ENCODE results near the gene CNGA2.
A peak's percentile ranks its signal among the peaks of the same experiment; 100 is the strongest.

CNGA2 gene

GRCh38 chrX:151713849-151714248 lies 20.7 kb upstream of the CNGA2 start:
- TF ChIP-seq CEBPB (IDR thresholded peaks at IDR 0.05) (no peak), RAD21 (IDR thresholded peaks at IDR 0.05; ENCODE audit: low read depth) (peak; percentile 58)

GRCh38 chrX:151714362-151714761 lies 20.2 kb upstream of the CNGA2 start:
- TF ChIP-seq EP300 (IDR thresholded peaks at IDR 0.05; ENCODE audit: borderline replicate concordance) = no peak
- TF ChIP-seq TEAD4 (IDR thresholded peaks at IDR 0.05) = no peak
- no peak for TF ChIP-seq ZBTB7A (IDR thresholded peaks at IDR 0.05; ENCODE audit: low read depth)
- TF ChIP-seq CEBPB (IDR thresholded peaks at IDR 0.05) = no peak
- no peak for TF ChIP-seq EGR1 (IDR thresholded peaks at IDR 0.05)
- TF ChIP-seq YY1 (IDR thresholded peaks at IDR 0.05; ENCODE audit: low read depth) = no peak
- no peak for TF ChIP-seq NFIC (IDR thresholded peaks at IDR 0.05)
- no peak for TF ChIP-seq TAF1 (IDR thresholded peaks at IDR 0.05; ENCODE audit: low read depth)
- TF ChIP-seq RAD21 (IDR thresholded peaks at IDR 0.05; ENCODE audit: low read depth) = no peak
- TF ChIP-seq MAX (IDR thresholded peaks at IDR 0.05) = no peak
- TF ChIP-seq CREB1 (IDR thresholded peaks at IDR 0.05; ENCODE audit: low read depth) = no peak

- TF ChIP-seq NFIC (IDR thresholded peaks at IDR 0.05) (no peak), RAD21 (IDR thresholded peaks at IDR 0.05; ENCODE audit: low read depth) (no peak), USF1 (IDR thresholded peaks at IDR 0.05) (no peak), CREB1 (IDR thresholded peaks at IDR 0.05; ENCODE audit: low read depth) (no peak), MAX (IDR thresholded peaks at IDR 0.05) (no peak), TCF12 (IDR thresholded peaks at IDR 0.05; ENCODE audit: low read depth) (no peak), REST (IDR thresholded peaks at IDR 0.05; ENCODE audit: low read depth) (no peak), FOXM1 (IDR thresholded peaks at IDR 0.05; ENCODE audit: borderline replicate concordance, low read depth) (no peak)
Measured at GRCh38 chrX:151715752-151716151, 18.8 kb upstream of the CNGA2 start, which contains the start of gene FATE1. TSS of gene FATE1 (plus strand) at chrX:151716035. CDS start at chrX:151716120, 85 bp downstream.

GRCh38 chrX:151722241-151722846 lies 12.2 kb upstream of the CNGA2 start:
- TF ChIP-seq TEAD4 (IDR thresholded peaks at IDR 0.05) (no peak), CEBPB (IDR thresholded peaks at IDR 0.05) (no peak), TAF1 (IDR thresholded peaks at IDR 0.05; ENCODE audit: low read depth) (no peak), EP300 (IDR thresholded peaks at IDR 0.05; ENCODE audit: borderline replicate concordance) (no peak), FOXM1 (IDR thresholded peaks at IDR 0.05; ENCODE audit: borderline replicate concordance, low read depth) (no peak), RAD21 (IDR thresholded peaks at IDR 0.05; ENCODE audit: low read depth) (no peak), YY1 (IDR thresholded peaks at IDR 0.05; ENCODE audit: low read depth) (no peak), TCF12 (IDR thresholded peaks at IDR 0.05; ENCODE audit: low read depth) (no peak), USF1 (IDR thresholded peaks at IDR 0.05) (no peak), EGR1 (IDR thresholded peaks at IDR 0.05) (no peak), NFIC (IDR thresholded peaks at IDR 0.05) (no peak), CREB1 (IDR thresholded peaks at IDR 0.05; ENCODE audit: low read depth) (no peak), REST (IDR thresholded peaks at IDR 0.05; ENCODE audit: low read depth) (no peak), MAX (IDR thresholded peaks at IDR 0.05) (no peak), ZBTB7A (IDR thresholded peaks at IDR 0.05; ENCODE audit: low read depth) (no peak)

- TF ChIP-seq MAX (IDR thresholded peaks at IDR 0.05) = no peak
- TF ChIP-seq TAF1 (IDR thresholded peaks at IDR 0.05; ENCODE audit: low read depth) = no peak
- TF ChIP-seq CREB1 (IDR thresholded peaks at IDR 0.05; ENCODE audit: low read depth) = no peak
Measured at GRCh38 chrX:151723156-151723760, 11.3 kb upstream of the CNGA2 start.
